ENCODE results near the gene ATL3. TPM values are rescaled to one million over a fixed set of nuclear protein-coding genes. Genes with fewer than 3 reads are reported as not detected.
"Not testable (repeated sequence)": the region's sequence is repeated elsewhere in the genome, so short reads cannot be mapped to it uniquely, and the experiment has no call there.

ATL3 gene
- total RNA-seq, 1 experiment from 2014 or later, result 21.1 TPM

GRCh38 chr11:63590024-63590788 is 81.0 kb downstream of the ATL3 start:
- no peak for DNase-seq (ENCODE audit: low read depth)

GRCh38 chr11:63589000-63589399 is 82.2 kb downstream of the ATL3 start:
- DNase-seq (ENCODE audit: low read depth), result no peak

GRCh38 chr11:63586451-63587166 is 84.6 kb downstream of the ATL3 start:
- DNase-seq (ENCODE audit: low read depth), result no peak

GRCh38 chr11:63583357-63583677 is 87.9 kb downstream of the ATL3 start:
- peak; percentile 11 for DNase-seq (ENCODE audit: low read depth)

GRCh38 chr11:63581224-63581623 is 90.0 kb downstream of the ATL3 start:
- not testable (repeated sequence) for DNase-seq (ENCODE audit: low read depth)

GRCh38 chr11:63578882-63579281 is 92.3 kb downstream of the ATL3 start:
- not testable (repeated sequence) for DNase-seq (ENCODE audit: low read depth)

GRCh38 chr11:63574856-63575602 is 96.1 kb downstream of the ATL3 start:
- DNase-seq (ENCODE audit: low read depth), result no peak

Small RNA genes within 50 kb of the gene (small RNA-seq; reads per million reads assigned to genes)
- not detected for gene AP000753.3

Other genes with a start within 250 kb of the ATL3 start
- not detected in 2 replicates for gene PLAAT5, start 180.2 kb downstream of the ATL3 start, total RNA-seq (2014; rRNA removed; shearing (Covaris generic))
- not detected in 2 replicates for gene LGALS12, start 165.3 kb downstream of the ATL3 start, total RNA-seq (2014; rRNA removed; shearing (Covaris generic))
- 0.11 and 0.20 TPM in 2 replicates for gene PLAAT4, start 134.6 kb downstream of the ATL3 start, total RNA-seq (2014; rRNA removed; shearing (Covaris generic))
- gene PLAAT2, start 108.0 kb downstream of the ATL3 start, total RNA-seq (2014; rRNA removed; shearing (Covaris generic)), result not detected in 2 replicates
- 27.8 and 28.6 TPM in 2 replicates for gene PLAAT3, start 56.9 kb downstream of the ATL3 start, total RNA-seq (2014; rRNA removed; shearing (Covaris generic))
- 37.1 and 53.6 TPM in 2 replicates for gene RTN3, start 10.1 kb upstream of the ATL3 start, total RNA-seq (2014; rRNA removed; shearing (Covaris generic))
- 14.9 and 18.6 TPM in 2 replicates for gene ZFTA, start 97.4 kb upstream of the ATL3 start, total RNA-seq (2014; rRNA removed; shearing (Covaris generic))
- 32.8 and 40.6 TPM in 2 replicates for gene SPINDOC, start 142.1 kb upstream of the ATL3 start, total RNA-seq (2014; rRNA removed; shearing (Covaris generic))
- gene MARK2, start 167.7 kb upstream of the ATL3 start, total RNA-seq (2014; rRNA removed; shearing (Covaris generic)), result 18.2 and 39.9 TPM in 2 replicates
- gene RCOR2, start 245.8 kb upstream of the ATL3 start, total RNA-seq (2014; rRNA removed; shearing (Covaris generic)), result 0.11 and 0.17 TPM in 2 replicates

Measured in HT1080 (cell line).